Measurements from ENCODE around the gene GCHFR. TPM values are rescaled to one million over a fixed set of nuclear protein-coding genes. Genes with fewer than 3 reads are reported as not detected.

GCHFR gene
- total and polyA plus RNA-seq, 10 of the 15 experiments (the other 5 are each of a cell fraction or from before 2014, with no cell fraction given): 10.5 to 94.0 (median 35.3) TPM

GRCh38 chr15:40792394-40792793 is 28.5 kb downstream of the GCHFR start:
- no peak overlapping the region for H3K27ac ChIP-seq (ENCODE audit: control insufficient read depth, insufficient read depth)
- no peaks in the 10 kb centered on the region; a peak in 1 of 4 replicates for H3K36me3 ChIP-seq (ENCODE audit: control insufficient read depth in 2 of 2, insufficient read depth in 2 of 2, low read length in 1 of 2)
- H2AFZ ChIP-seq (ENCODE audit: control insufficient read depth, low read depth, low read length): no peak overlapping the region
- no peak overlapping the region for H3K9ac ChIP-seq (ENCODE audit: control insufficient read depth, insufficient read depth, low read length)
- no TSS peak for BruUV-seq (replicated peaks)
- POLR2A ChIA-PET: interaction anchor here (1.0 to 1.6 kb wide), 2 partner anchors 11 to 14 kb away, joined by 3 to 4 read pairs; partner anchors contain the start of genes DNAJC17 and ZFYVE19
- FAIRE-seq (no peak), DNase-seq (ENCODE audit: low read depth, low spot score) (no peak), ATAC-seq (no peak)
- in situ Hi-C loops (cut with MboI) (no loop called here), intact Hi-C loops (cut with micrococcal nuclease; ENCODE audit: unreplicated experiment) (no loop called here)
- H3K27me3 ChIP-seq (replicated peaks in 1 of 2; ENCODE audit: control insufficient read depth in 2 of 2, insufficient read depth in 2 of 2, low read length in 1 of 2): no peaks in the 10 kb centered on the region
- WGBS (ENCODE audit: insufficient coverage, insufficient replicate concordance, low lambda C conversion rate, missing lambda C conversion rate): 81% methylated on average over 3 of the region's 3 CpGs
- no peak overlapping the region for H3K4me2 ChIP-seq (ENCODE audit: control insufficient read depth, insufficient read depth)
- RAD21 ChIA-PET (ENCODE audit: unreplicated experiment): interaction anchor here (0.7 kb wide), 1 partner anchor 315 kb away, joined by 3 read pairs; no protein-coding TSS in a partner anchor
- H3K9me3 ChIP-seq (replicated peaks; ENCODE audit: control insufficient read depth, insufficient read depth, low read length): no peaks in the 10 kb centered on the region
- SMC1A ChIA-PET (ENCODE audit: uncharacterized antibody, unreplicated experiment): interaction anchor here (0.9 kb wide), 1 partner anchor 10 kb away, joined by 4 read pairs; no protein-coding TSS in a partner anchor
- H3K4me3 ChIP-seq: no peak overlapping the region
- CTCF ChIA-PET: interaction anchor here (0.7 to 1.4 kb wide), 5 partner anchors 10 to 393 kb away, joined by 3 read pairs; partner anchors contain the start of genes DNAJC17 and ZFYVE19
- H3K4me1 ChIP-seq (ENCODE audit: control insufficient read depth, insufficient read depth, low read length): peaks cover 7% of the 10 kb centered on the region
- H4K20me1 ChIP-seq (ENCODE audit: control insufficient read depth, insufficient read depth): no peaks in the 10 kb centered on the region
- peaks cover 3% of the 10 kb centered on the region for H3K79me2 ChIP-seq (ENCODE audit: control insufficient read depth, insufficient read depth, low read length)
- TF ChIP-seq CUX1 (IDR thresholded peaks at IDR 0.05; ENCODE audit: insufficient replicate concordance, low read depth, low read length) (no peak), ZNF217 (IDR thresholded peaks at IDR 0.05) (no peak), PAX8 (IDR thresholded peaks at IDR 0.05) (no peak), ELK1 (IDR thresholded peaks at IDR 0.05; ENCODE audit: low read depth, low read length) (no peak), SIN3A (IDR thresholded peaks at IDR 0.05; ENCODE audit: low read depth, low read length) (no peak), CBX5 (IDR thresholded peaks at IDR 0.05; ENCODE audit: low read depth) (no peak), KLF5 (IDR thresholded peaks at IDR 0.05; ENCODE audit: partially characterized antibody) (no peak), FOXK2 (IDR thresholded peaks at IDR 0.05) (no peak), ATF7 (IDR thresholded peaks at IDR 0.05; ENCODE audit: low read depth) (no peak), IKZF2 (IDR thresholded peaks at IDR 0.05) (no peak), ZZZ3 (IDR thresholded peaks at IDR 0.05; ENCODE audit: control insufficient read depth, insufficient read length, low read depth) (no peak), NFIC (IDR thresholded peaks at IDR 0.05; ENCODE audit: low read depth, low read length) (no peak), EED (IDR thresholded peaks at IDR 0.05; ENCODE audit: low read depth) (no peak), RUNX3 (IDR thresholded peaks at IDR 0.05; ENCODE audit: low read length) (no peak), MEF2A (IDR thresholded peaks at IDR 0.05; ENCODE audit: insufficient read depth, low read depth, low read length) (no peak), NFYB (IDR thresholded peaks at IDR 0.05; ENCODE audit: insufficient read depth, low read depth, low read length) (no peak), MTA3 (IDR thresholded peaks at IDR 0.05; ENCODE audit: borderline replicate concordance, low read length) (no peak), NR2C2 (IDR thresholded peaks at IDR 0.05; ENCODE audit: borderline replicate concordance, control insufficient read depth, insufficient read length, low read depth) (no peak), PAX5 (IDR thresholded peaks at IDR 0.05; ENCODE audit: borderline replicate concordance, low read depth, low read length) (no peak), HDAC2 (IDR thresholded peaks at IDR 0.05) (no peak)
